ENCODE results near the gene CA12.
"Not testable (repeated sequence)": the region's sequence is repeated elsewhere in the genome, so short reads cannot be mapped to it uniquely, and the experiment has no call there.

The CA12 gene

DNA sequence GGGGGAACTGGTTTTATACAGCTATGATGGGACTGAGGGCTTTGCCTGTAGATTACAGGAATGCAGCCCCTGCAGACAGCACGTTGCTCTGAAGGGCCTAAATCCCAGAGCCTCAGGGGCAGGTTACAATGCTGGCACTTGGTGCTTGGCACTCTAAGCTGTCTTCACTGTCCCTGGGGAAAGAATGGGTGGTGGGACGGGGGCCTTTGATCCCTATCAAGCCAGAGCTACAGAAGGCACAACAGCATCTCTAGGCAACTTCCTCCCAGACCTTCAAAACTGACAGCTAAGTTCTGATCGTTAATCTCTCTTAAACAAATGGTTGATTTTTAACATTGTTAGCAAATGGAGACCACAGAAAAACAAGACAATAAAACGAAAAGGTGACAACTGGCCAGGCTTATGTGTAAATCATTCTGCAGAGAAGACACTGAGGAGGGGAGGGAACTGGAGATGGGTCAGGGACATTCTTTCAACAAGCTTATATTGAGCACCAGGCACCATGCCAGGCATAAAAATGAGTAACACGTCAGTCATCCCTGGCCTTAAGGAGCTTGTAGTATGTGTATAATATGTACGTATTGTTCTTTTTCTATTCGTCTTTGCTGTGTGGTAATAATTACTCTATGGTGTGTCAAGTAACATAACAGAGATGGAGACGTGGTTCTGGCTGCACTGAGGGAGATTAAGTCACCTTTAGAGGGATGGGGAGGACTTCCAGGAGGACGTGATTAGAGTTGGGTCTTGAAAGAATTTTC, 49.1 kb downstream of the CA12 start:
- DNase-seq, result no peak

GRCh38 chr15:63331456-63331855, 50.2 kb downstream of the CA12 start:
- DNase-seq, result no peak

DNA sequence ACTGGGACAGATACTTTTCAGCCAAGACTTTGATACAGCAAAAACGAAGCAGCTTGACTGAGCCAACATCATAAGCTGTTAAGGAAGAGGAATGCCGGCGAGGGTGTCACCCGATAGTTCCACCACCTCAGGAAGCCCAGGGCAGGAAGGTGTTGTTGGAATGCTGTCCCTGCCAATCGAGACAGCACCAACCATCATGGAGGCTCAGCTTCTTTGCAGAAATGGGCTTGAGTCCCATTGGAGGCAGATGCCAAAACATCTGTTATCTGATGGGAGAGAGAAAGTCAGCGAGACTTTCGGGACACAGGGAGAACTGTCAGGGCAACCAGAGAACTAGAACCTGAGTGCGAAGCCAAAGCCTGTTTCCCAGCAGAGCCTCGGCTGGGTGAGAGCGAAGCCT, 50.7 kb downstream of the CA12 start:
- DNase-seq, result no peak

DNA sequence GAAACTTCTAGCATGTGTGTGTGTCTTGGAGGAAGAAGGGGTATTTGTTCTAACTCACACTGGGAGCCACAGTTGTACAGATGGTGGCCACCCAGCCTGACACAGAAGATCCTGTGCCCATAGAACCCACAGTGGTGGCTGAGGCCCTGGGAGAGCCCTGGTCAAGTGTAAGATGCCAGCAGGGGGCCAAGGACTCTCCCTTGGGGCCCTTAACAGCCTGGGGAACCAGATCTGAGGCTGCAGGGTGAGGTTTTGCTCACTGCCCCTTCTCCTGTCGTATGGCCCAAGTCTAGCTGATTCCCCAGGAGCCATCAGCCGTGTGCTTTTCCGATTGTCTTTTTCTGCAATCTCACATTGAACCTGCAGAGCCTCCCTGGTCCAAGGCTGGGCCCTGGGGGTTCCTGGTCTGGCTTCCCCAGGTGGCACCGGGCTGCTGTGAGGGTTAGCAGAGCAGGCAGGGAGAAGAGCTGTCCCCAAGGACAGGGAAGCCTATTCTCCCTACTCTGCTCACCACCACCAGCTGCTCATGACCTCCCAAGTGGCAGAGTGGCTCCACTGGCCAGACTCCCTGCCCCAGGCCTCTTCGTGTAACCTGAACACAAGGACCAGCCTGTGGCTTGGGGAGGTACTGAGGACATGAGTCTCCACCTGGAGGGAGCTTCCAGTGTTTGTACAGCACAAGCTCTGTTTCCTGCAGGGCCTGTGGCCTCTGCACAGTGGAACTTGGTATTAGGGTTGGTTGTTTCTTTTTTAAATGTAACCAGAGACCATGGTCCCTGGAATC, 51.9 kb downstream of the CA12 start:
- DNase-seq, result no peak

GRCh38 chr15:63327648-63328421, 53.8 kb downstream of the CA12 start:
- DNase-seq, result no peak

DNA sequence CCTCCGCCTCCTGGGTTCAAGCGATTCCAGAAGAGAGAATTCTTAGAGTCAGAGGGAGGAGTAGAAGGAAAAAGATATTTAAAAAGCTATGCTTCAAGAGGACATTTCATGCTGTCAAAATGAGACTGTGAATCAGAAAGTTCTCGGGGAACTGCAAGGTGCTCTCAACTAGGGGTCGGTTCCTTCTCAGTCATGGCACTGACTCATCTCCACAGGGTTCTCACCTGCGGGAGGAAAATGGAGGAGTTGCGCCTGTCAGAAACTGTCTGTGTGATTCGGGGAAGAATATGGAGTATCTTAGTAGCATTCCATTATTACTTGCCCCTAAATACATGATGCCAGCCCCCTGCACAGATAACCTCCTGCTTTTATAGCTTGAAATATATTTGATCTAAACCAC, 56.9 kb downstream of the CA12 start:
- no peak for DNase-seq

DNA sequence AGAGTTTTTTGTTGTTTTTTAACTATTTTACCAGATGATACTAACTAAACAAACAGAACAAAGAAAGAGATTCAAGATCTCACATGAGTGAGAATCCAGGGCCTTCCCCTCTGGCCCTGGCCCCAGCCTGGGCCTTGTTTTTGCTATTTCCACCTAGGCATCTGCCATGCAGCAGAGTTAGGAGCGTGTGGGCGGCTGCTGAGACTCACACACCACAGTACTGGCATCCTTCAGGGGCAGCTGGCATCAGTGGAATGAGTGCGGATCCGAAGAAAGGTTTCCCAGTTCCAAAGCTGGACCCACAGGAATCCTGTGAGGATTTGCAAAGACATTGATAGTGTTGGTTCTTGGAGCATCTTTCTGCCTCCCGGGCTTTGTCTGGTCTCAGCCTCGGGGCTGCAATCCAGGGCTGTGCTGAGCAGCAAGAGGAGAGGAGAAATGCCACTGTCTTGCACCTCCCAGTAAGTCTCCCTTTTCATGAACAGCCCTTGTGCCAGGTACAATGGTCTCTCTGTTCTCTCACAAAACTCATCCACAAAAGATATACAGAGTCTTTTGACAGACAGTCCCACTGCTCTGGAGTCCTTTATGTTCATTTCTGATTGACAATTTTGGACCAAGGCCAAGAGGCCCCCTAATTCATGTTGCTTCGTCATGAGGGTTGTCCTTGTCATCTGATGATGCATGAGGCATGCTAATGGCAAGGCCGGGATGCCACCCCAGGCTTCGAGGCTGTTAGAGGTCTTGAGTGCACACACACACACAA, 57.7 kb downstream of the CA12 start:
- no peak for DNase-seq

DNA sequence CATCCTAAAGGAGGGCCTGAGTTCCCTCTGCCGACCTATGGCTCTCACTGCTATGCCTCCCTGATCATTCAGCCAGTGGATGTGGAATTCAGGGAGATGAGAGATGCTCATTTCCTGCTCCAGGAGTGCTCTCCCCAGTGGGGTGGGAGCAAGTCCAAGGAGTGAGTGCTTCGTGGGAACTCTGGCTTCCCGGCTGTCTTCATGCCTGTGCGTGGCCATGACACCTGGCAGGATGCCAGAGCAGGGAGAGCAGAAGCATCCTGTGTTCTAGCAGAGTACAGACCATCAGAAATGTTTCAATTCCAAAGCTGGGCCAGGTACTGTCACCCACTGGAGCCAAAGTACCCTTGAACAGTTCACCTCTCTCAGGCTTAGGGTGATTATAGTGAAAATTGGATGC, 59.1 kb downstream of the CA12 start:
- DNase-seq, result no peak

DNA sequence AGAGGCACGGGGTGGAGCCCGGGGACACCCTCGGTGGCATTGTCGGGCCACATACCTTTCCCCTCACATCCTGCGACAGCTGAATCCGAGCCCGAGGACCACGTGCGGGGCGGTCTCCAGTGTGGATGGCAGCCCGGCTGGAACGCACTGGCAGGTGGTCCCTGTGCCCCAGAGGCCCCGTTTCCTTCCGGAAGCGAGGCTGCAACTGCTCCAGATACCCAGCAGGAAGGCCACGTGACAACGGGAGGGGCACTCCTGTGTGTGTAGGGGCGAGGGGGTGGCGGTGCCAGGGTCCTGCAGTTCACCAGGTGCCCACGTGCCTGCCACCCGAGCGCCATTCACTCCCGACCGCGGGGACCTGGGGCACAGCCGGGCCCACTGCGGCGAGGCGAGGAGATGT, 60.2 kb downstream of the CA12 start:
- DNase-seq, result no peak

- DNase-seq, result not testable (repeated sequence)
Observed at GRCh38 chr15:63320981-63321380, 60.7 kb downstream of the CA12 start.

- not testable (repeated sequence) for DNase-seq
Observed at GRCh38 chr15:63320446-63320845, 61.2 kb downstream of the CA12 start.

- no peak for DNase-seq
Observed at GRCh38 chr15:63319065-63319464, 62.6 kb downstream of the CA12 start.

DNA sequence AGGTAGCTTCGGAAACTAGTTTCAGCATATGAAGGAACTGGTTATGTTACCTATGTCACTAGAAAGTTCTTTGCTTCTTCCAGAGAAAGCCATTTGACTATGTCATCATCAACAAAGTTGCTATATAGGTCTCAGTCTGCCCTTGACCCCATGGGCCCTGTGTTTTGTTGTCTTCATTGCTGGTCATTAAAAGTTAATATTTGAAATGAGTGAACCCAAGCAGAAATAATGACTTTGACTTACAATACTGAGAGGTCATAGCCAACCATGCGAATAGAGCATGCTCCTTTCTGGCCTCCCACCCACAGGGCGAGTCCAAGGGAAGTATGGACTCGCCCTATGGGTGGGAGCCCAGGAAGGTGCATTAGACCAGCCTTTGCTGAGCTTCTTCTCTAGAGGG, 63.3 kb downstream of the CA12 start:
- DNase-seq, result no peak

- no peak for DNase-seq
Observed at GRCh38 chr15:63314409-63314808, 67.2 kb downstream of the CA12 start.

- no peak for DNase-seq
Observed at GRCh38 chr15:63313825-63314224, 67.8 kb downstream of the CA12 start.

GRCh38 chr15:63312286-63312685, 69.4 kb downstream of the CA12 start:
- no peak for DNase-seq

GRCh38 chr15:63310646-63311045, 71.0 kb downstream of the CA12 start:
- no peak for DNase-seq

GRCh38 chr15:63308947-63309346, 72.7 kb downstream of the CA12 start:
- no peak for DNase-seq

- DNase-seq, result no peak
Observed at GRCh38 chr15:63308491-63308890, 73.2 kb downstream of the CA12 start.

GRCh38 chr15:63306492-63307073, 75.1 kb downstream of the CA12 start:
- DNase-seq, result no peak

GRCh38 chr15:63305260-63305659, 76.4 kb downstream of the CA12 start:
- no peak for DNase-seq

DNA sequence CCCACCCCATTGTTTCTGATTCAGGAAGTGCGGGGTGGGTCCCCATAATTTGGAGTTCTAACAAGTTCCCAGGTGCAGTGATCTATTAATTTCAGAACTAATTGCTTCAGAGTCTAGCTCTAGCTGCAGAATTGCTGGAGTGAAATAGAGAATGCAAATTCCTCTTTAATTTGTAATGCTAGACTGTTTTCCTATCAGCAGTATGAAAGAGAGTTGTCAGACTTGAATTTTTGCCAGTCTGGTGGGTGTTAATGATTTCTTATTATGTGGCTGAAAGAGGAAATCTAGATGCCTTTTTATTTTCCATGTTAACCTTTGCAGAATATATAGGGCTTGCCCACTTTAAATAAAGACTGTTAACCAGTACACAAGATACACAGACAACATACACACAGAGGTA, 80.6 kb downstream of the CA12 start:
- no peak for DNase-seq

All from activated gamma-delta T cell treated with Interleukin-2 at 50 U/mL for 16 hours (primary cell).